Right ventricle myocardium superior (tissue), 1 donor: Measurements from ENCODE around the gene SOCS1. TPM values are rescaled to one million over a fixed set of nuclear protein-coding genes. Genes with fewer than 3 reads are reported as not detected.
A peak's percentile ranks its signal among the peaks of the same experiment; 100 is the strongest.

Experiments used
- ATAC-seq: fragments of 200-7000 bp; cut with Tn5 transposase; one replicate; pipeline ENCODE4 v1.9.1; 2020; ENCODE audit warnings: mild to moderate bottlenecking; ENCODE audit not compliant: poor library complexity
- DNase-seq: peaks from one replicate; pipeline ENCODE4 v3.0.0-alpha.2; 2020
- intact Hi-C: fragments of 100-400 bp; cut with DNase I; formaldehyde crosslinking; loops from one replicate; pipeline ENCODE4 v1.11.2; 2022
- total RNA-seq: library from RNA; stranded (reverse); fragmentation: NEBNext Ultra II Directional; extraction: Animal tissue kit (Norgen Biotek cat#: 25700); gene quantifications from one replicate; pipeline ENCODE4 v1.2.1, GENCODE V29; 2021
- donor health status: DM: no; HTN: yes; CAD: no; lungs with severe emphysema.

Gene SOCS1
- total RNA-seq, 1 donor from 2014 or later = 3.7 TPM

DNA sequence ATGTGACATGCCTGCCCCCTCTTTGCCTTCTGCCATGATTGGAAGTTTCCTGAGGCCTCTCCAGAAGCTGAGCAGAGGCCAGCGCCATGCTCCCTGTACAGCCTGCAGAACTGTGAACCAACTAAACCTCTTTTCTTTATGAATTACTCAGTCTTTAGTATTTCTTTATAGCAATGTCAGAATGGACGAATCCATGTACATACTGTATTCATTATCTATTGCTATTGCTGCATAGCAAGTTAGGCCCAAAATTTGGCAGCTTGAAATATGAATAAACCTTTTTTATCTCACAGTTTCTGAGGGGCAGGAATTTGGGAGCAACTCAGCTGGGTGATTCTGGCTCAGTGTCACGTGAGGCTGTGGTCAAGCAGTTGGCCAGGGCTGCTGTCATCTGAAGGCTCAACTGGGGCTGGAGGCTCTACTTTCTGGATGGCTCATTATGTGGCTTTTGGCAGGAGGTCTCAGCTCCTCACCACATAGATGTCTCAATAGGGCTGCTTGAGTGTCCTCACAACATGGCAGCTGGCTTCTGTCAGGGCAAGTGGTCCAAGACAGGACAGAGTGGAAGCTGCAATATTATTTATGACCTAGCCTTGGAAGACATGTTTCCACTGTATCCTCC, 40.0 kb downstream of the SOCS1 start:
- DNase-seq (no peak), ATAC-seq (no peak)
- intact Hi-C loops = no loop called here

DNA sequence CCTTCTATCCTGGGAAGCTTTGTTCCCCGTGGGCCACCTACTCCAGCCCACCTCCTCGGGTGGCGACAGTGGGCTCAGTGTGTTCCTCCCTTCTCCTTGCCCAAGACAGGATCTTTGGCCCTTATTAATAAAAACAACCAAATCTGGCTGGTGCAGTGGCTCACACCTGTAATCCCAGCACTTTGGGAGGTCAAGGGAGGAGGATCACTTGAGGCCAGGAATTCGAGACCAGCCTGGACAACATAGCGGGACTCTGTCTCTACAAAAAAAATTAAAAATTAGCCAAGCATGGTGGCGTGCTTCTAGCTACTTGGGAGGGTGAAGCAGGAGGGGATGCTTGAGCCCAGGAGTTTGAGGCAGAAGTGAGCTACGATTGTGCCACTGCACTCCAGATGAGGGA, 42.2 kb downstream of the SOCS1 start:
- intact Hi-C loops = no loop called here
- DNase-seq = no peak
- no peak for ATAC-seq

DNA sequence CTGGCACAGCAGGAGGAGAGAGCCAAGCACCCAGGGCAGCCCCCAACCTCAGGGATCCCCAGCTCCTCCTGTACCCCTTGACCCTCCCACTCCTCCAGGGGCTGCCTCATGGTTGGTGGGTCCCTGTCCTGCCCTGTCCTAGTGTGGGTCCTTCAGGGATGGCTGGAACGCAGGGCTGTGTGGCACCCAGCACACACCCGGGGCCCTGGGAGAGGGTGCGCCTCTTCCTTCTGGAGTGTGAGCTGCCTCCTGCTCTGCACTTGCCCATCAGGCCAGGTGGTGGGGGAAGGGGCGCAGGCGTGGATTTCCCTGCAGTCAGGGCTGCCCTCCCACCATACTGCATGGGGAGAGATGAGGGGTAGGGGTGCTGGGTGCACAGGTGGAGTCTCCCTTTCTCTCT, 42.6 kb downstream of the SOCS1 start:
- intact Hi-C loops = no loop called here
- DNase-seq = no peak
- ATAC-seq = no peak

DNA sequence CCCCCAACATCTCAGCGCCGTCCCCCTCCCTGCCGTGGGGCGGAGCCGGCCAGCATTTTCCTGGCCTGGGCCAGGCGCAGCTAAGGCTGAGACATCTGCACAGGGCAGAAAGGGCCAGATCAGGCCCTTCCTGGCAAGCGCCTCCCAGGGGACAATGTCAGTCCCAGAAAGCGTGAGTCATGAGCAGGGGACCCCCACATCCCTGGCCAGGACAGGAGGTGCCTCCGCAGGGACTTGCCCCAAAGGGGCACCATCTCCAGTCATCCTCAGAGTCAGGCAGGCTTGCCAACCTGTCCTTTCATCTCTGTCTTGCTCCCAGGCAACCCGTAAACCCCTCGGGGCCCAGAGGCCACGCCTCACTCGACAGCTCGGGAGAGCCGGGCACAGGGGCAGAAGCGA, 43.2 kb downstream of the SOCS1 start:
- DNase-seq (no peak), ATAC-seq (peak; percentile 28)
- intact Hi-C loops = no loop called here

DNA sequence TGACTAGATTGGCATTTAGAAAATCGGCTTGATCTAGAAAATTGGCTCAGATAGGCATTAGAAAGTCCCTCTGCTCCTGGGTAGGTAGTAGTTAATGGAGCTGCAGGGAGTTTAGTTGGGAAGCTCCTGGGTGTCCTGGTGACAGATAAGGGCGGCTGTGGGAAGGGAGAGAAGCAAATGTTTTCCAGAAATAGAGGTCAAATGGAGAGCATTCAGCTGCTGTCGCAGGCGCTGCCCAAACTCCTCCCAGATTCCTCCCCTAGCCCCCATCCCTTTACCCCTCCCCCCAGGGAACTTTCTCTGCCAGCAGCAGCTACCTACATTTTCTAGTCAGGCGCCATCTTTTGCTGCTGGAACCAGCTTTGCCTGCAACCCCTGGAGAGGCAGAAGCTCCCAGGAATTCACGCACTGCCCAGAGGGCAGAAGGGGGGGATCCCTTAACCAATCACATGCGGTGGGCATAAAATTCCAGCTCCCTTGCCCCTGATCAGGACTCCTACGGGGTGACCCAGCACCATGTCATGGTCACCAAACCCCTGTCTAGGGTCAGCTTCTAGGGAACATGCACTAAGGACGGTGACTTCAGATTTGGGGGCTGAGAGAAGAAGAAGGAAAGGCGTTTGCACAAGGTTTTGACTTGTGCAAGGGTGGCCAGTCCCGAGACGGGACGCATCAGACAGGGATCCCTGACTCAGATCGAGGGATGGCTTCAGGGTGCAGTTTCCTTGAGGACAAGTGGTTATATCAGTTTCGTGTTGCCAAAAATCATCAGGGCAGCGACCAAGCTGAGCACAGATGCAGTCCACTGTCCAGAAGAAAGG, 43.8 kb downstream of the SOCS1 start:
- no peak for ATAC-seq
- DNase-seq = no peak
- intact Hi-C loops = no loop called here

- DNase-seq (no peak), ATAC-seq (no peak)
- intact Hi-C loops = no loop called here
Measured at GRCh38 chr16:11211061-11211976, 44.7 kb downstream of the SOCS1 start.

DNA sequence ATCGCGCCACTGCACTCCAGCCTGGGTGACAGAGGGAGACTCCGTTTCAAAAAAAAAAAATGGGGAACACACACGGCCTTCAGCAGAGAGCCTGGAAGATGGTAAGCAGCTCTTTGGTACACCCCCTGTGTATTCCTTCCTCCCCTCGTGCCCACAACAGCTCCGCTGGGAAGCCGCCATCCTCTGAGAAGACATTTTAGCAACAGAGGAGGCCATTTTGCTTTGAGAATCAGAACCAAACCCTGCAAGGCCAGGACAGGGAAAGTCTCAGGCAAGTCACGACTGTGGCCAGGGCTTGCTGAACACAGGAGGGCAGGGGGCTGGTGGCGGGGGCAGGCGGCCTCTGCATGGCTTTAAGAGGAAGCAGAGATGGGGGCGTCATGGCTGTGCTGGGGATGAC, 45.7 kb downstream of the SOCS1 start:
- DNase-seq (no peak), ATAC-seq (no peak)
- intact Hi-C loops = no loop called here

DNA sequence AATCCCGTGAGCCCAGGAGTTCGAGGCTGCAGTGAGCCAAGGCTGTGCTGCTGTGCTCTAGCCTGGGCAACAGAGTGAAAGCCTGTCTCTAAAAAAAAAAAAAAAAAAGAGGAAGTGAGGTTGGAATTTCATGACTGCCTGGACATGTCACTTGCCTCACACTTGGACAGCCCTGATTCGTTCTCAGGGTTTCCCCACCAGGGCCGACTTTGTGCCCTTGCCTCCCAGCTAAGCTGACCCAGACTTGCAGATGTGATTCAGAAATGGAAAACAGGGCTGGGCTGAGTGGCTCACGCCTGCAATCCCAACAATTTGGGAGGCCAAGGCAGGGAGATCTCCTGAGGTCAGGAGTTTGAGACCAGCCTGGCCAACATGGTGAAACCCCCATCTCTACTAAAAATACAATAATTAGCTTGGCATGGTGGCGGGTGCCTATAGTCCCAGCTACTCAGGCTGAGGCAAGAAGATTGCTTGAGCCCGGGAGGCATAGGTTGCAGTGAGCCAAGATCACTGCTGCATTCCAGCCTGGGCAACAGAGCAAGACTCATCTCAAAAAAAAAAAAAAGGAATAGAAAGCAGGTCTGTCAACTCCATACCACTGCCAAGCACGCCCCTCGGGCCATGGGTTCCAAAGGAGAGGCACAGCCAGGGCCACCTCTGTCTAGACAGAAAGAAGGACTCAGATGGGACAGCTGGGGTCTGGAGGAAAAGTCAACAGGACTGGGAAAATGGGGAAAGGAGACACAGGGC, 46.9 kb downstream of the SOCS1 start:
- intact Hi-C loops = no loop called here
- DNase-seq (no peak), ATAC-seq (no peak)

- DNase-seq (no peak), ATAC-seq (no peak)
- intact Hi-C loops = no loop called here
Measured at GRCh38 chr16:11207646-11208045, 48.4 kb downstream of the SOCS1 start.

DNA sequence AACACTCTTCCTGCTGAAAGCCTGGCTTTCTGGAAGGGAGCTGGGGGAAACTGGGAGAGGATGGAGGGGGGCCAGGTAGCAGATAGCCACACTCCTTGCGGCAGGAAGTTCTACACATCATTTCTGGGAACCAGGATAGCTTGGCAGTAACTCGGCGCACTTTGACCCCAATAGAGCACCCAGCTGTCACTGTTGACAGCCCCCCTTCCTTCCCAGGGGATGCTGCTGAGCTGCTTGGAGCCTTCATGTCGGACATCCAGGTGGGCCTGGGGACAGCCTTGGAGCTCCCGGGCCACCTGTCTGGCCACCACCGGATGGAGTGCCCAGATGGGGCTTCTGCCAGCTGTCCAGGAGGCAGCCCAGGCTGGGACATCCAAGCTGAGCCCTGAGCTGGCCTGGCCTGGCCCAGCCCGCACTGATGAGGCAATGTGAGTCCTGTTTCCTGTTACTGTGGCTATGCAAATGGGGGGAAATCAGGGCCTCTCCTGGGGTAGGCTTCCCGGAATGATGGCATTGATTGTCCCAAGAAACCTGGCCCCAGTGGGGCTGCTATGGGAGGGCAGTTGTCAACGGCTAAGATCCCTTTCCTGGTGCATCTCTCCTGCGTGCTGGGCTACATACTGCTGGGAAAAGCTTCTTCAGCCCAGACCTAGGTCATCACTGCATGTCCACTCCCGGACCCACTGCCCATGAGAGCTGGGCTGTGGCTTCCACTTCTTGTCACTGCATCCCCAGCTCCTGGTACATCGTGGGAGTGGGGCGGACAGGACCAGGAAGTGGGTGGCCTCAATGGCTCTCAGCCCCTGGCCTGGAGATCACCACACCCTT, 50.0 kb downstream of the SOCS1 start:
- intact Hi-C loops = no loop called here
- peak; percentile 61 for DNase-seq
- ATAC-seq = peak; percentile 75

- intact Hi-C loops = no loop called here
- no peak for ATAC-seq
- DNase-seq = no peak
Measured at GRCh38 chr16:11205065-11205699, 50.8 kb downstream of the SOCS1 start.

DNA sequence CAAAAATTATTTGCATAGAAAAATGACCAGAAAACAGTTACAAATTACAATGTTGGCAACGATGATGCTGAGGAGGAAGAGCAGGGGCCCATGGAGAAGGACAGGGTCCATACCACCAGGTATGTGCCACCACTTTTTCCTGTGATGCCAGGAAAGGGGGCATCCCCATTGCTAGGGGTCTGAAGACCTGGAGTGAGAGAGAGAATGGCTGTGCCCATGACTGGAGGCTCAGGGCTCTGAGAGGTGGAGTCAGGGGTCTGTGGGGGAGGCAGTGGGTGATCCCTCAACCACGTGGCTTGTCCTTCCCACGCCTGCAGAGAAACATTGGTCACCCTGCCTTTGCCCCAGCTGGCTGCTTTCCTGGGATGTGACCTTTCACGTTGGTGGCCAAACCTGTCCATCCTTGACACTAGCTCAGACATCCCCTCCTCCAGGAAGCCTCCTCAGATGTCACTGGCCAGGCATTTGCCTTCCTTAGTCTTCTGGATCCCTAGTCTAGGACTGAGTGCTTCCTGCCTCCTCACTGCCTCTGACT, 51.4 kb downstream of the SOCS1 start:
- ATAC-seq (no peak), DNase-seq (no peak)
- intact Hi-C loops = no loop called here

Other genes with a start within 250 kb of the SOCS1 start
- not detected for gene TNP2, start 13.1 kb upstream of the SOCS1 start, total RNA-seq
- gene PRM3, start 17.4 kb upstream of the SOCS1 start, total RNA-seq = not detected
- not detected for gene PRM2, start 20.3 kb upstream of the SOCS1 start, total RNA-seq
- not detected for gene PRM1, start 25.1 kb upstream of the SOCS1 start, total RNA-seq
- 0.48 TPM for gene RMI2, start 89.3 kb upstream of the SOCS1 start, total RNA-seq